Measurements from ENCODE around the gene PRRT1B.

- TF ChIP-seq CTCF (IDR thresholded peaks at IDR 0.05) (no peak), EZH2 (IDR thresholded peaks at IDR 0.05; ENCODE audit: borderline replicate concordance, insufficient read depth, low read depth, low read length, poor library complexity, severe bottlenecking) (no peak)
These were observed 42.6 kb downstream of the PRRT1B start for GRCh38 chr9:131587906-131588305.
